GM12878 (cell line): ENCODE measurements around the gene CLPTM1. TPM values are rescaled to one million over a fixed set of nuclear protein-coding genes. Genes with fewer than 3 reads are reported as not detected.

ENCODE experiments used
- ATAC-seq: fragments of 200-7000 bp; cut with Tn5 transposase; 3 replicates; pipeline ENCODE4 v1.9.1; 2020; ENCODE audit warnings: mild to moderate bottlenecking, moderate library complexity
- BruUV-seq: library from RNA; stranded (reverse); fragments of 400-500 nt; replicated peaks from 2 replicates; lab custom pipeline; 2021; lab: Mats Ljungman, UMichigan
- CTCF ChIA-PET: fragments of 300-600 bp; sonication (Branson Sonifier 250); formaldehyde crosslinking; extraction: SDS; loops from one replicate; lab custom pipeline; 2021; ENCODE audit warnings: inconsistent platforms; lab: Yijun Ruan, JAX
- POLR2A ChIA-PET: fragments of 350-600 bp; formaldehyde crosslinking; extraction: SDS; loops from one replicate; lab custom pipeline; 2021; ENCODE audit warnings: inconsistent platforms; lab: Charles Lee
- RAD21 ChIA-PET: fragments of 300-600 bp; sonication (Branson Sonifier 250); formaldehyde crosslinking; loops from one replicate; lab custom pipeline; 2023; ENCODE audit warnings: antibody characterized with exemption; ENCODE audit not compliant: unreplicated experiment; lab: Charles Lee
- SMC1A ChIA-PET: fragments of 300-600 bp; sonication (Branson Sonifier 250); formaldehyde crosslinking; loops from one replicate; lab custom pipeline; 2023; ENCODE audit not compliant: unreplicated experiment, uncharacterized antibody; lab: Charles Lee
- DNase-seq: peaks from one replicate; pipeline ENCODE4 v3.0.0-alpha.2; 2011; ENCODE audit warnings: low read depth, low spot score
- FAIRE-seq: peaks from 3 replicates; lab custom pipeline; 2011; peaks lifted over from hg19 to GRCh38; lab: Jason Lieb, UNC
- H2AFZ ChIP-seq: 2 replicates; pipeline ENCODE4 v1.6.0; 2011; ENCODE audit warnings: low read depth, low read length, control low read depth; ENCODE audit not compliant: control insufficient read depth
- H3K27ac ChIP-seq: 2 replicates; pipeline ENCODE4 v1.5.1; 2011; ENCODE audit warnings: control low read depth; ENCODE audit not compliant: control insufficient read depth, insufficient read depth
- H3K27me3 ChIP-seq, 2 experiments: replicated peaks in 1 of 2; 2 replicates each; pipeline versions ENCODE4 v1.6.0 to v1.6.1; 2011; ENCODE audit warnings: low read length in 1 of 2; ENCODE audit not compliant: control insufficient read depth in 2 of 2, insufficient read depth in 2 of 2
- H3K36me3 ChIP-seq, 2 experiments: 2 replicates each; pipeline ENCODE4 v1.5.1; 2011; ENCODE audit warnings: low read length in 1 of 2; ENCODE audit not compliant: control insufficient read depth in 2 of 2, insufficient read depth in 2 of 2
- H3K4me1 ChIP-seq: 2 replicates; pipeline ENCODE4 v1.6.1; 2011; ENCODE audit warnings: mild to moderate bottlenecking, low read length, moderate library complexity, mixed read lengths; ENCODE audit not compliant: control insufficient read depth, insufficient read depth
- H3K4me2 ChIP-seq: 2 replicates; pipeline ENCODE4 v1.6.0; 2011; ENCODE audit warnings: control low read depth; ENCODE audit not compliant: control insufficient read depth, insufficient read depth
- H3K4me3 ChIP-seq: fragments of 200-600 bp; sonication (generic); 2 replicates; pipeline ENCODE4 v1.5.1; 2016
- H3K79me2 ChIP-seq: 2 replicates; pipeline ENCODE4 v1.6.0; 2011; ENCODE audit warnings: low read length; ENCODE audit not compliant: control insufficient read depth, insufficient read depth
- H3K9ac ChIP-seq: 2 replicates; pipeline ENCODE4 v1.8.0; 2011; ENCODE audit warnings: low read length, control low read depth, mixed read lengths; ENCODE audit not compliant: control insufficient read depth, insufficient read depth
- H3K9me3 ChIP-seq: replicated peaks from 3 replicates; pipeline ENCODE4 v1.5.1; 2011; ENCODE audit warnings: mild to moderate bottlenecking, low read length; ENCODE audit not compliant: control insufficient read depth, insufficient read depth
- H4K20me1 ChIP-seq: 2 replicates; pipeline ENCODE4 v1.6.0; 2011; ENCODE audit not compliant: control insufficient read depth, insufficient read depth
- BCL11A ChIP-seq: IDR thresholded peaks from 2 replicates; pipeline ENCODE4 v1.6.1; 2011; ENCODE audit warnings: low read depth, low read length
- BRCA1 ChIP-seq: IDR thresholded peaks from 2 replicates; pipeline ENCODE4 v1.6.1; 2011; ENCODE audit warnings: low read depth, low read length, improper control_type of control experiment
- EP300 ChIP-seq, 2 experiments: fragments of 150-350 bp in 1 of 2; IDR thresholded peaks; 2 replicates each; pipeline ENCODE4 v1.6.1; 2011 to 2012; ENCODE audit warnings: low read depth in 2 of 2, low read length in 2 of 2, borderline replicate concordance in 1 of 2, improper control_type of control experiment in 1 of 2, inconsistent platforms in 1 of 2; ENCODE audit not compliant: control insufficient read depth in 1 of 2
- ETV6 ChIP-seq, 2 experiments: fragments of 450-650 bp in 1 of 2; IDR thresholded peaks in 1 of 2; conservative IDR thresholded peaks in 1 of 2; 2 replicates each; pipeline ENCODE4 v1.6.1; 2014; ENCODE audit warnings: antibody characterized with exemption in 1 of 2, borderline replicate concordance in 1 of 2, low read depth in 1 of 2, mild to moderate bottlenecking in 1 of 2, moderate library complexity in 1 of 2
- FOXK2 ChIP-seq: fragments of 450-650 bp; IDR thresholded peaks from 2 replicates; pipeline ENCODE4 v1.6.1; 2017; ENCODE audit warnings: mild to moderate bottlenecking, moderate library complexity
- HDGF ChIP-seq: fragments of 450-650 bp; IDR thresholded peaks from 2 replicates; pipeline ENCODE4 v1.6.1; 2016; ENCODE audit warnings: antibody characterized with exemption
- POLR2AphosphoS2 ChIP-seq: IDR thresholded peaks from 2 replicates; pipeline ENCODE4 v1.6.1; 2011; ENCODE audit warnings: low read depth, mild to moderate bottlenecking, low read length, improper control_type of control experiment, moderate library complexity
- WGBS: methylation state at CpG from one replicate; pipeline ENCODE4 v1.1.6; 2016; ENCODE audit warnings: low lambda C conversion rate; ENCODE audit not compliant: insufficient replicate concordance, insufficient coverage; ENCODE audit errors: missing lambda C conversion rate; 5-methylcytosine and 5-hydroxymethylcytosine counted together
- in situ Hi-C: fragments of 300-500 bp; cut with MboI; formaldehyde crosslinking; loops from 9 replicates; pipeline ENCODE4 v1.14.3; 2018; ENCODE audit warnings: mixed read lengths
- intact Hi-C: fragments of 100-400 bp; cut with micrococcal nuclease; formaldehyde crosslinking; loops from one replicate; pipeline ENCODE4 v1.14.2; 2022; ENCODE audit not compliant: unreplicated experiment
- polyA plus RNA-seq, 11 experiments: library from polyadenylated mRNA; depleted of rRNA in 4 of 11; unstranded in 6 of 11; stranded (reverse) in 5 of 11; fragments of >200 nt; fragmentation: Nextera tagmentation in 4 of 11; fragmentation: Illumina TruSeq in 1 of 11; extraction: Ambion mirVana in 4 of 11; extraction: Trizol in 1 of 11; gene quantifications; 1 replicate in 1 of 11; 2 replicates in 10 of 11; pipeline versions ENCODE4 v1.2.1 to v1.2.3, GENCODE V29; 2011 to 2016; ENCODE audit warnings: inconsistent platforms in 2 of 11, missing spikeins in 2 of 11, low read depth in 1 of 11
- total RNA-seq, 4 experiments: library from RNA; depleted of rRNA in 3 of 4; stranded (reverse); fragments of >200 nt in 3 of 4; fragmentation: Illumina TruSeq in 1 of 4; extraction: Trizol in 1 of 4; gene quantifications; 2 replicates each; pipeline versions ENCODE4 v1.2.1 to v1.2.3, GENCODE V29; 2013 to 2021
- TF ChIP-seq, protein P1 (sequence below), 3 experiments: IDR thresholded peaks in 2 of 3; conservative IDR thresholded peaks in 1 of 3; 2 replicates each; pipeline ENCODE4 v1.5.1; 2011; ENCODE audit warnings: low read depth in 3 of 3, low read length in 3 of 3, mild to moderate bottlenecking in 3 of 3, control low read depth in 2 of 3, moderate library complexity in 2 of 3, inconsistent platforms in 1 of 3, mixed read lengths in 1 of 3; ENCODE audit not compliant: control insufficient read depth in 2 of 3, insufficient read depth in 1 of 3; ENCODE audit errors: extremely low read depth in 1 of 3
- TF ChIP-seq, protein P2 (sequence below): fragments of 450-650 bp; IDR thresholded peaks from 2 replicates; pipeline ENCODE4 v1.6.1; 2016; ENCODE audit warnings: mild to moderate bottlenecking
- TF ChIP-seq, protein P3 (sequence below): IDR thresholded peaks from 2 replicates; pipeline ENCODE4 v1.6.1; 2012; ENCODE audit warnings: low read length, inconsistent platforms
- TF ChIP-seq, protein P4 (sequence below): fragments of 450-650 bp; IDR thresholded peaks from 2 replicates; pipeline ENCODE4 v1.6.1; 2017; ENCODE audit warnings: mild to moderate bottlenecking, low read depth, inconsistent platforms; ENCODE audit not compliant: poor library complexity, severe bottlenecking

CLPTM1 gene
- total and polyA plus RNA-seq, 10 of the 15 experiments (the other 5 are each of a cell fraction or from before 2014, with no cell fraction given), result 0.42 to 72.6 (median 35.2) TPM

DNA sequence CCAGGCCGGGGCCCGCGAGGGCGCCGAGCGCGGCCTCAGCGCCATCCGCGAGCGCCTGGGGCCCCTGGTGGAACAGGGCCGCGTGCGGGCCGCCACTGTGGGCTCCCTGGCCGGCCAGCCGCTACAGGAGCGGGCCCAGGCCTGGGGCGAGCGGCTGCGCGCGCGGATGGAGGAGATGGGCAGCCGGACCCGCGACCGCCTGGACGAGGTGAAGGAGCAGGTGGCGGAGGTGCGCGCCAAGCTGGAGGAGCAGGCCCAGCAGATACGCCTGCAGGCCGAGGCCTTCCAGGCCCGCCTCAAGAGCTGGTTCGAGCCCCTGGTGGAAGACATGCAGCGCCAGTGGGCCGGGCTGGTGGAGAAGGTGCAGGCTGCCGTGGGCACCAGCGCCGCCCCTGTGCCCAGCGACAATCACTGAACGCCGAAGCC lies 46.3 kb upstream of the CLPTM1 start:
- DNase-seq (no peak), ATAC-seq (no peak), FAIRE-seq (no peak)
- Histone ChIP-seq H4K20me1 (no peaks in the 10 kb centered on the region; the same call in 1 of the 2 replicates), H3K4me1 (no peaks in the 10 kb centered on the region), H3K4me3 (no peak overlapping the region), H3K9ac (no peak overlapping the region), H3K27ac (no peak overlapping the region), H3K9me3 (no peaks in the 10 kb centered on the region), H3K36me3 (peaks cover 0 to 2% of the 10 kb centered on the region in 2 experiments; a peak in 2 of 4 replicates), H2AFZ (no peak overlapping the region), H3K27me3 (no peaks in the 10 kb centered on the region; a peak in 1 of 4 replicates), H3K4me2 (no peak overlapping the region), H3K79me2 (no peaks in the 10 kb centered on the region)
- 76% methylated on average over 41 of the region's 44 CpGs for WGBS
- TF ChIP-seq, protein P1, sequence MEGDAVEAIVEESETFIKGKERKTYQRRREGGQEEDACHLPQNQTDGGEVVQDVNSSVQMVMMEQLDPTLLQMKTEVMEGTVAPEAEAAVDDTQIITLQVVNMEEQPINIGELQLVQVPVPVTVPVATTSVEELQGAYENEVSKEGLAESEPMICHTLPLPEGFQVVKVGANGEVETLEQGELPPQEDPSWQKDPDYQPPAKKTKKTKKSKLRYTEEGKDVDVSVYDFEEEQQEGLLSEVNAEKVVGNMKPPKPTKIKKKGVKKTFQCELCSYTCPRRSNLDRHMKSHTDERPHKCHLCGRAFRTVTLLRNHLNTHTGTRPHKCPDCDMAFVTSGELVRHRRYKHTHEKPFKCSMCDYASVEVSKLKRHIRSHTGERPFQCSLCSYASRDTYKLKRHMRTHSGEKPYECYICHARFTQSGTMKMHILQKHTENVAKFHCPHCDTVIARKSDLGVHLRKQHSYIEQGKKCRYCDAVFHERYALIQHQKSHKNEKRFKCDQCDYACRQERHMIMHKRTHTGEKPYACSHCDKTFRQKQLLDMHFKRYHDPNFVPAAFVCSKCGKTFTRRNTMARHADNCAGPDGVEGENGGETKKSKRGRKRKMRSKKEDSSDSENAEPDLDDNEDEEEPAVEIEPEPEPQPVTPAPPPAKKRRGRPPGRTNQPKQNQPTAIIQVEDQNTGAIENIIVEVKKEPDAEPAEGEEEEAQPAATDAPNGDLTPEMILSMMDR (IDR thresholded peaks at IDR 0.05 in 2 of 3, conservative IDR thresholded peaks at IDR 0.05 in 1 of 3; ENCODE audit: control insufficient read depth in 2 of 3, extremely low read depth in 1 of 3, insufficient read depth in 1 of 3, low read depth in 3 of 3, low read length in 3 of 3), result no peak
- TF ChIP-seq FOXK2 (no peak), BCL11A (no peak), EP300 (IDR thresholded peaks at IDR 0.05; ENCODE audit: borderline replicate concordance in 1 of 2, control insufficient read depth in 1 of 2, low read depth in 2 of 2, low read length in 2 of 2) (no peak), HDGF (no peak), POLR2AphosphoS2 (no peak), BRCA1 (no peak), ETV6 (conservative IDR thresholded peaks at IDR 0.05 in 1 of 2, IDR thresholded peaks at IDR 0.05 in 1 of 2; ENCODE audit: borderline replicate concordance in 1 of 2, low read depth in 1 of 2) (no peak)
- TF ChIP-seq, protein P2, sequence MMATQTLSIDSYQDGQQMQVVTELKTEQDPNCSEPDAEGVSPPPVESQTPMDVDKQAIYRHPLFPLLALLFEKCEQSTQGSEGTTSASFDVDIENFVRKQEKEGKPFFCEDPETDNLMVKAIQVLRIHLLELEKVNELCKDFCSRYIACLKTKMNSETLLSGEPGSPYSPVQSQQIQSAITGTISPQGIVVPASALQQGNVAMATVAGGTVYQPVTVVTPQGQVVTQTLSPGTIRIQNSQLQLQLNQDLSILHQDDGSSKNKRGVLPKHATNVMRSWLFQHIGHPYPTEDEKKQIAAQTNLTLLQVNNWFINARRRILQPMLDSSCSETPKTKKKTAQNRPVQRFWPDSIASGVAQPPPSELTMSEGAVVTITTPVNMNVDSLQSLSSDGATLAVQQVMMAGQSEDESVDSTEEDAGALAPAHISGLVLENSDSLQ, result no peak
- TF ChIP-seq, protein P3, sequence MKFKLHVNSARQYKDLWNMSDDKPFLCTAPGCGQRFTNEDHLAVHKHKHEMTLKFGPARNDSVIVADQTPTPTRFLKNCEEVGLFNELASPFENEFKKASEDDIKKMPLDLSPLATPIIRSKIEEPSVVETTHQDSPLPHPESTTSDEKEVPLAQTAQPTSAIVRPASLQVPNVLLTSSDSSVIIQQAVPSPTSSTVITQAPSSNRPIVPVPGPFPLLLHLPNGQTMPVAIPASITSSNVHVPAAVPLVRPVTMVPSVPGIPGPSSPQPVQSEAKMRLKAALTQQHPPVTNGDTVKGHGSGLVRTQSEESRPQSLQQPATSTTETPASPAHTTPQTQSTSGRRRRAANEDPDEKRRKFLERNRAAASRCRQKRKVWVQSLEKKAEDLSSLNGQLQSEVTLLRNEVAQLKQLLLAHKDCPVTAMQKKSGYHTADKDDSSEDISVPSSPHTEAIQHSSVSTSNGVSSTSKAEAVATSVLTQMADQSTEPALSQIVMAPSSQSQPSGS, result no peak
- TF ChIP-seq, protein P4, sequence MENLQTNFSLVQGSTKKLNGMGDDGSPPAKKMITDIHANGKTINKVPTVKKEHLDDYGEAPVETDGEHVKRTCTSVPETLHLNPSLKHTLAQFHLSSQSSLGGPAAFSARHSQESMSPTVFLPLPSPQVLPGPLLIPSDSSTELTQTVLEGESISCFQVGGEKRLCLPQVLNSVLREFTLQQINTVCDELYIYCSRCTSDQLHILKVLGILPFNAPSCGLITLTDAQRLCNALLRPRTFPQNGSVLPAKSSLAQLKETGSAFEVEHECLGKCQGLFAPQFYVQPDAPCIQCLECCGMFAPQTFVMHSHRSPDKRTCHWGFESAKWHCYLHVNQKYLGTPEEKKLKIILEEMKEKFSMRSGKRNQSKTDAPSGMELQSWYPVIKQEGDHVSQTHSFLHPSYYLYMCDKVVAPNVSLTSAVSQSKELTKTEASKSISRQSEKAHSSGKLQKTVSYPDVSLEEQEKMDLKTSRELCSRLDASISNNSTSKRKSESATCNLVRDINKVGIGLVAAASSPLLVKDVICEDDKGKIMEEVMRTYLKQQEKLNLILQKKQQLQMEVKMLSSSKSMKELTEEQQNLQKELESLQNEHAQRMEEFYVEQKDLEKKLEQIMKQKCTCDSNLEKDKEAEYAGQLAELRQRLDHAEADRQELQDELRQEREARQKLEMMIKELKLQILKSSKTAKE, result no peak
- CTCF ChIA-PET, result interaction anchor here (1.0 to 5.1 kb wide), 2 partner anchors 43 to 281 kb away, joined by 4 to 37 read pairs; no protein-coding TSS in a partner anchor
- POLR2A ChIA-PET, result no interaction called here
- SMC1A ChIA-PET, result no interaction called here
- no TSS peak for BruUV-seq
- RAD21 ChIA-PET, result interaction anchor here (1.2 kb wide), 1 partner anchor 151 kb away, joined by 3 read pairs; no protein-coding TSS in a partner anchor
- in situ Hi-C loops, result loop anchor here (10.0 kb wide), 2 partner anchors 46 to 426 kb away; partner anchors contain the start of gene CLPTM1
- intact Hi-C loops, result loop anchor here (5.0 kb wide), 1 partner anchor 428 kb away; no protein-coding TSS in a partner anchor
